Naive B cell (primary cell): ENCODE measurements around the gene RPH3AL. TPM values are rescaled to one million over a fixed set of nuclear protein-coding genes. Genes with fewer than 3 reads are reported as not detected.
"Not testable (repeated sequence)": the region's sequence is repeated elsewhere in the genome, so short reads cannot be mapped to it uniquely, and the experiment has no call there.

Source experiments
- ATAC-seq, 2 donors: fragments of 150-1000 bp; cut with Tn5 transposase; 2 replicates each; pipeline ENCODE4 v1.10.0; 2021; ENCODE audit warnings: low read depth in 2 of 2, mild to moderate bottlenecking in 2 of 2, moderate library complexity in 2 of 2
- DNase-seq: peaks from one replicate; pipeline ENCODE4 v3.0.0; 2022
- H3K27ac Mint-ChIP-seq, 6 donors: one replicate each; pipeline ENCODE4 v1.8.0; 2020 to 2022; ENCODE audit warnings: mild to moderate bottlenecking in 6 of 6, mixed read lengths in 6 of 6, moderate library complexity in 5 of 6, inconsistent platforms in 2 of 6
- H3K27me3 Mint-ChIP-seq, 3 donors: one replicate each; pipeline ENCODE4 v1.8.0; 2021 to 2022; ENCODE audit warnings: mixed read lengths in 3 of 3, mild to moderate bottlenecking in 1 of 3
- H3K36me3 Mint-ChIP-seq, 2 donors: one replicate each; pipeline ENCODE4 v1.8.0; 2020 to 2022; ENCODE audit warnings: mixed read lengths in 2 of 2, inconsistent platforms in 1 of 2, mild to moderate bottlenecking in 1 of 2
- H3K4me1 Mint-ChIP-seq, 3 donors: one replicate each; pipeline ENCODE4 v1.8.0; 2020 to 2022; ENCODE audit warnings: mixed read lengths in 3 of 3, inconsistent platforms in 1 of 3, mild to moderate bottlenecking in 1 of 3, moderate library complexity in 1 of 3
- H3K4me3 Mint-ChIP-seq, 8 donors: one replicate each; pipeline ENCODE4 v1.8.0; 2020 to 2022; ENCODE audit warnings: mild to moderate bottlenecking in 8 of 8, mixed read lengths in 8 of 8, moderate library complexity in 8 of 8, inconsistent platforms in 2 of 8
- H3K9me3 Mint-ChIP-seq, 7 donors: one replicate each; pipeline ENCODE4 v1.8.0; 2020 to 2022; ENCODE audit warnings: mixed read lengths in 7 of 7, mild to moderate bottlenecking in 5 of 7, inconsistent platforms in 2 of 7, moderate library complexity in 1 of 7
- polyA plus RNA-seq, 6 donors: library from polyadenylated mRNA; unstranded; fragments of 300-500 nt; fragmentation: Illumina TruSeq; gene quantifications; one replicate each; pipeline ENCODE4 v1.2.3, GENCODE V29; 2021; ENCODE audit warnings: low read depth in 6 of 6

RPH3AL gene
- polyA plus RNA-seq, 6 donors from 2014 or later: 1.3 to 13.2 (median 2.9) TPM; not detected in 1

- peaks cover 0 to 4% (median 0%) of the 10 kb centered on the region in 3 donors for H3K4me1 Mint-ChIP-seq
Observed at GRCh38 chr17:279331-279730, 73.3 kb downstream of the RPH3AL start.

GRCh38 chr17:278676-279059 is 73.9 kb downstream of the RPH3AL start:
- Mint-ChIP-seq H3K4me3 (no peak overlapping the region), H3K27me3 (no peaks in the 10 kb centered on the region)

More at GRCh38 chr17:279331-279730, 73.3 kb downstream of the RPH3AL start:
- no peaks in the 10 kb centered on the region for H3K36me3 Mint-ChIP-seq
- H3K4me3 Mint-ChIP-seq: no peak overlapping the region
- ATAC-seq: no peak
- no peaks in the 10 kb centered on the region for H3K27me3 Mint-ChIP-seq
- DNase-seq: no peak
- H3K9me3 Mint-ChIP-seq: no peaks in the 10 kb centered on the region
- no peak overlapping the region for H3K27ac Mint-ChIP-seq

GRCh38 chr17:278055-278675 is 74.4 kb downstream of the RPH3AL start:
- no peak for ATAC-seq
- peak overlapping the region in 1 of 8 donors; percentile 18 for H3K4me3 Mint-ChIP-seq
- no peak overlapping the region for H3K27ac Mint-ChIP-seq

More at GRCh38 chr17:278676-279059, 73.9 kb downstream of the RPH3AL start:
- ATAC-seq (no peak), DNase-seq (no peak)
- Mint-ChIP-seq H3K9me3 (no peaks in the 10 kb centered on the region), H3K36me3 (no peaks in the 10 kb centered on the region), H3K4me1 (no peaks in the 10 kb centered on the region), H3K27ac (no peak overlapping the region)

GRCh38 chr17:274902-275301 is 77.7 kb downstream of the RPH3AL start:
- Mint-ChIP-seq H3K4me3 (no peak overlapping the region), H3K27ac (no peak overlapping the region), H3K9me3 (peaks cover 0 to 5% (median 0%) of the 10 kb centered on the region in 7 donors), H3K27me3 (peaks cover 0 to 1% (median 0%) of the 10 kb centered on the region in 3 donors), H3K36me3 (no peaks in the 10 kb centered on the region), H3K4me1 (no peaks in the 10 kb centered on the region)
- no peak for DNase-seq
- no peak for ATAC-seq

More at GRCh38 chr17:278055-278675, 74.4 kb downstream of the RPH3AL start:
- Mint-ChIP-seq H3K9me3 (no peaks in the 10 kb centered on the region), H3K36me3 (no peaks in the 10 kb centered on the region), H3K27me3 (no peaks in the 10 kb centered on the region), H3K4me1 (no peaks in the 10 kb centered on the region)
- no peak for DNase-seq

GRCh38 chr17:273981-274832 is 78.4 kb downstream of the RPH3AL start:
- peak overlapping the region in 1 of 8 donors; percentile 57 for H3K4me3 Mint-ChIP-seq
- ATAC-seq (no peak), DNase-seq (no peak)
- no peaks in the 10 kb centered on the region for H3K36me3 Mint-ChIP-seq
- peaks cover 0 to 7% (median 0%) of the 10 kb centered on the region in 3 donors for H3K27me3 Mint-ChIP-seq
- no peaks in the 10 kb centered on the region for H3K4me1 Mint-ChIP-seq
- peaks cover 0 to 5% (median 0%) of the 10 kb centered on the region in 7 donors for H3K9me3 Mint-ChIP-seq
- no peak overlapping the region for H3K27ac Mint-ChIP-seq

GRCh38 chr17:272856-273255 is 79.8 kb downstream of the RPH3AL start:
- H3K36me3 Mint-ChIP-seq, H3K27me3 Mint-ChIP-seq, H3K4me1 Mint-ChIP-seq, H3K27ac Mint-ChIP-seq, ATAC-seq, H3K9me3 Mint-ChIP-seq, DNase-seq, H3K4me3 Mint-ChIP-seq: not testable (repeated sequence)

GRCh38 chr17:271928-272623 is 80.5 kb downstream of the RPH3AL start:
- H3K9me3 Mint-ChIP-seq, ATAC-seq, H3K36me3 Mint-ChIP-seq, DNase-seq, H3K4me1 Mint-ChIP-seq, H3K27ac Mint-ChIP-seq, H3K27me3 Mint-ChIP-seq, H3K4me3 Mint-ChIP-seq: not testable (repeated sequence)

- H3K27ac Mint-ChIP-seq: no peak overlapping the region
- no peaks in the 10 kb centered on the region for H3K36me3 Mint-ChIP-seq
- H3K4me3 Mint-ChIP-seq: no peak overlapping the region
- DNase-seq (no peak), ATAC-seq (no peak)
- H3K9me3 Mint-ChIP-seq: peaks cover 0 to 5% (median 0%) of the 10 kb centered on the region in 7 donors
- H3K4me1 Mint-ChIP-seq: no peaks in the 10 kb centered on the region
- H3K27me3 Mint-ChIP-seq: peaks cover 0 to 12% (median 0%) of the 10 kb centered on the region in 3 donors
Observed at GRCh38 chr17:269616-270514, 82.7 kb downstream of the RPH3AL start.

- no peak for ATAC-seq
- peaks cover 0 to 8% (median 3%) of the 10 kb centered on the region in 7 donors for H3K9me3 Mint-ChIP-seq
- no peak for DNase-seq
- peaks cover 0 to 19% (median 0%) of the 10 kb centered on the region in 3 donors for H3K27me3 Mint-ChIP-seq
- peak overlapping the region in 2 of 6 donors; percentile 11 to 39 for H3K27ac Mint-ChIP-seq
- no peak overlapping the region for H3K4me3 Mint-ChIP-seq
- peaks cover 6 to 14% of the 10 kb centered on the region in 2 donors for H3K36me3 Mint-ChIP-seq
- H3K4me1 Mint-ChIP-seq: no peaks in the 10 kb centered on the region
Observed at GRCh38 chr17:266701-267667, 85.6 kb downstream of the RPH3AL start.

GRCh38 chr17:266219-266618 is 86.4 kb downstream of the RPH3AL start:
- DNase-seq (no peak), ATAC-seq (no peak)
- H3K9me3 Mint-ChIP-seq: peaks cover 0 to 13% (median 5%) of the 10 kb centered on the region in 7 donors
- peaks cover 13 to 14% of the 10 kb centered on the region in 2 donors for H3K36me3 Mint-ChIP-seq
- H3K27me3 Mint-ChIP-seq: peaks cover 0 to 27% (median 0%) of the 10 kb centered on the region in 3 donors
- H3K27ac Mint-ChIP-seq: no peak overlapping the region
- no peak overlapping the region for H3K4me3 Mint-ChIP-seq
- H3K4me1 Mint-ChIP-seq: no peaks in the 10 kb centered on the region

GRCh38 chr17:265718-266117 is 86.9 kb downstream of the RPH3AL start:
- DNase-seq (no peak), ATAC-seq (no peak)
- Mint-ChIP-seq H3K27me3 (peaks cover 0 to 32% (median 4%) of the 10 kb centered on the region in 3 donors), H3K9me3 (peaks cover 0 to 13% (median 5%) of the 10 kb centered on the region in 7 donors), H3K27ac (no peak overlapping the region), H3K4me3 (no peak overlapping the region), H3K4me1 (no peaks in the 10 kb centered on the region), H3K36me3 (peaks cover 13 to 14% of the 10 kb centered on the region in 2 donors)

- ATAC-seq (no peak), DNase-seq (no peak)
- H3K4me3 Mint-ChIP-seq: no peak overlapping the region
- H3K27ac Mint-ChIP-seq: no peak overlapping the region
- H3K27me3 Mint-ChIP-seq: peaks cover 0 to 43% (median 13%) of the 10 kb centered on the region in 3 donors
- H3K9me3 Mint-ChIP-seq: peaks cover 0 to 13% (median 5%) of the 10 kb centered on the region in 7 donors
- H3K36me3 Mint-ChIP-seq: peaks cover 13 to 14% of the 10 kb centered on the region in 2 donors
- peaks cover 0 to 3% (median 0%) of the 10 kb centered on the region in 3 donors for H3K4me1 Mint-ChIP-seq
Observed at GRCh38 chr17:263773-264172, 88.8 kb downstream of the RPH3AL start.
